WTC11 (cell line): ENCODE data around the gene TVP23A.

Experiments
- AFF4 ChIP-seq: sonication (generic); formaldehyde crosslinking; IDR thresholded peaks from 2 replicates; pipeline ENCODE4 v1.8.1; 2023; ENCODE audit warnings: mild to moderate bottlenecking, missing genetic modification reagents, borderline replicate concordance
- CBFB ChIP-seq: sonication (generic); formaldehyde crosslinking; IDR thresholded peaks from 2 replicates; pipeline ENCODE4 v1.8.1; 2022; ENCODE audit warnings: mild to moderate bottlenecking, low read depth, missing genetic modification reagents
- CTCF ChIP-seq: fragments of 200-600 bp; IDR thresholded peaks from 2 replicates; pipeline ENCODE4 v1.8.0; 2022; ENCODE audit warnings: antibody characterized with exemption
- E2F1 ChIP-seq: sonication (generic); formaldehyde crosslinking; IDR thresholded peaks from 2 replicates; pipeline ENCODE4 v1.8.0; 2022; ENCODE audit warnings: mild to moderate bottlenecking, missing genetic modification reagents
- MAX ChIP-seq: sonication (generic); formaldehyde crosslinking; IDR thresholded peaks from 2 replicates; pipeline ENCODE4 v1.8.0; 2022; ENCODE audit warnings: mild to moderate bottlenecking, missing genetic modification reagents
- NFE2L1 ChIP-seq: sonication (generic); formaldehyde crosslinking; IDR thresholded peaks from 2 replicates; pipeline ENCODE4 v1.8.1; 2023; ENCODE audit warnings: missing genetic modification reagents
- SP1 ChIP-seq: sonication (generic); formaldehyde crosslinking; conservative IDR thresholded peaks from 2 replicates; pipeline ENCODE4 v1.8.1; 2022; ENCODE audit warnings: missing genetic modification reagents
- STAT6 ChIP-seq: sonication (generic); formaldehyde crosslinking; conservative IDR thresholded peaks from 2 replicates; pipeline ENCODE4 v1.8.1; 2023; ENCODE audit warnings: mild to moderate bottlenecking, low read depth, missing genetic modification reagents, moderate library complexity
- TP53 ChIP-seq: sonication (generic); formaldehyde crosslinking; IDR thresholded peaks from 2 replicates; pipeline ENCODE4 v1.8.1; 2023; ENCODE audit warnings: mild to moderate bottlenecking, missing genetic modification reagents
- ZNF416 ChIP-seq: fragments of 250-450 bp; sonication (Bioruptor Pico); IDR thresholded peaks from 2 replicates; pipeline ENCODE4 v1.9.0; 2021; ENCODE audit warnings: mild to moderate bottlenecking, inconsistent platforms

- TF ChIP-seq CTCF (no peak), NFE2L1 (CRISPR knock-in tag) (no peak), AFF4 (CRISPR knock-in tag) (no peak), CBFB (CRISPR knock-in tag) (no peak), E2F1 (no peak), MAX (CRISPR knock-in tag) (no peak), SP1 (CRISPR knock-in tag) (no peak), ZNF416 (CRISPR knock-in tag) (no peak), STAT6 (CRISPR knock-in tag) (no peak), TP53 (CRISPR knock-in tag) (no peak)
Observed at GRCh38 chr16:10776280-10776679, 42.3 kb downstream of the TVP23A start.
